GM18909 (cell line): Measurements from ENCODE around the gene TRIM22.

ENCODE experiments used
- ATAC-seq: cut with Tn5 transposase; IDR thresholded peaks from one replicate; pipeline ENCODE4 v1.9.1; 2021; ENCODE audit warnings: mild to moderate bottlenecking; ENCODE audit not compliant: unreplicated experiment, poor library complexity

The TRIM22 gene

GRCh38 chr11:5737091-5737490, 47.5 kb downstream of the TRIM22 start:
- no peak for ATAC-seq

DNA sequence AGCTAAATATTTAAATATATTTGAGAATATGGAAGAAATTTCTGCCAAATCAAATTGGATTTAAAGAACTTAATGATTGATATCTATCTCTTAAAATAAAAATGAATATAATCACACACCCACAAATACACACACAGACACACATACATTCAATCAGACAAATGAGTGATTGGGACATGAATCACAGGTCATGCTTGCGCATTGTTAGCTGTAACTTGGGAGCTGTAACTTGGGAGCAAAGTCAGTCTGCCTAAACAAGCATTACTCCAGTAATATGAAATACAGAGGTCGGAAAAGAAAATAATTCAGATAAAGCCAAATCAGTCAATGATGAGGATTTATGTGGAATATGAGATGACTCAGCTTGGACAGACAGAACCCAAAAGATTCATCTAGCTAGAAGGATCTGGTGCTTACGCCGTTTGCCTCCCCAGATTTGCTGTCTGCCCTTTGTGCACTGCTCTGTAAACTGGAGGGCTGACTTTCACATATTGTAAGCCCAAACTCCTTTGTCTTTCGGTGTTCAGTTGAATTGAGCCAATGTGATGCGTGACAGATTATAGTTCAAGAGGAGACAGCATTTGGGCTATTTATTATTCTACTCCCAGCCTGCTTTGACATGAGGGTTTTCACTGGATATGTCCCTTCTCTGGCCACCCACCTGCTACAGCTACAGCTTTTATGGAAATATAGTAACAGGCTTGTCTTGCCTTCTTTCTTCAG, 48.2 kb downstream of the TRIM22 start:
- ATAC-seq: no peak

DNA sequence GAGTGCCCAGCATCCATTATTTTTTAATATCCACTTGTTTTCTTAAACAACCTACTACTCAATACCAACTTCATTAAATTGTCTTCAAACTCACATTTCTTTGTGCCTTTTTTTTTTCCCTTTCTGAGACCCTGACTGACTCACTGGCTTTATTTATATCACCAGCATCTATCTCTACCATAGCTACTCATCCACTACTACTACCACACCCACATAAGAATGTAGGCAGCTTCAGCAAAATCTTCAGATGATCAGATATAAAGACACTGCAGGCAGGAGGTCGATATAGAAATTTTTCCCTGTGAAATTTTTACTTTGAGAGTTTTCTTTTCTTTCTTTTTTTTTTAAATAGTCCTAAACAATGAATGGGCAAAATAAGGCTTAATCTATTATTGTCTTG, 48.8 kb downstream of the TRIM22 start:
- no peak for ATAC-seq

DNA sequence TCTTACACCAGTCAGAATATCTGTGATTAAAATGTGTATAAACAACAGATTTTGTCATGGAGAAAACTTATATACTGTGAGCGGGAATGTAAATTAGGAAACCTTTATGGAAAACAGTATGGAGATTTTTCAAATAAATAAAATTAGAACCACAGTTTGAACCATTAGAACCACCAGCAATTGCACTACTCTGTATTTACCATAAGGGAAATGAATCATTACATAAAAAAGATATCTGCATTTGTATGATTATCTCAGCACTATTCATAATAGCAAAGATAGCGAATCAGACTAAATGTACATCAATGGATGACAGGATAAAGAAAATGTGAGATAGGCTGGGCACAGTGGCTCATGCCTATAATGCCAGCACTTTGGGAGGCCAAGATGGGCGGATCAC, 57.0 kb downstream of the TRIM22 start:
- no peak for ATAC-seq

GRCh38 chr11:5749836-5750235, 60.2 kb downstream of the TRIM22 start:
- no peak for ATAC-seq

DNA sequence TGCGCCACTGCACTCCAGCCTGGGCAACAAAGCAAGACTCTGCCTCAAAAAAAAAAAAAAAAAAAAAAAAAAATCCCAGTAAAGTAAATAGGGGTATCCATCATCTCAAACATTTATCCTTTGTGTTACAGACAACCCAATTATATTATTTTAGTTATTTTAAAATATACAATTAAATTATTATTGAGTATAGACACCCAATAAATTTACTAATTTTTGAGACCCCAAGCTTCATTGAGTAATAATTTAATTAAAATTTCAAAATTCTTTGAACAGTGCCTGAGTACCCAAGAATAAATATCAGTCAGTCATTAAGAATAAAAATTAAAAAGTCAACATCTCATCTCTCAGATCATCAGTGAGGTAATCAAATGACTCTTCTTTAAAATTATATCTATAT, 64.4 kb downstream of the TRIM22 start, which contains the start of gene OR52N4:
Gene OR52N4 (plus strand): TSS at position 301 of the 400 bp plus-strand sequence. CDS start 498 bp downstream, outside the sequence.
- ATAC-seq: no peak
